Measurements from ENCODE around the gene PPM1E. TPM values are rescaled to one million over a fixed set of nuclear protein-coding genes. Genes with fewer than 3 reads are reported as not detected.
"Not testable (repeated sequence)": the region's sequence is repeated elsewhere in the genome, so short reads cannot be mapped to it uniquely, and the experiment has no call there.

PPM1E gene
- total and polyA plus RNA-seq, 4 donors: 0.08 to 1.3 (median 0.66) TPM

- Histone ChIP-seq H3K4me1 (ENCODE audit: control insufficient read depth in 5 of 5, insufficient read depth in 5 of 5, low read length in 5 of 5) (peaks cover 0 to 17% (median 8%) of the 10 kb centered on the region in 5 donors), H3K27me3 (ENCODE audit: control insufficient read depth in 3 of 3, insufficient read depth in 3 of 3, low read length in 2 of 3) (peaks cover 0 to 54% (median 32%) of the 10 kb centered on the region in 3 donors), H3K27ac (ENCODE audit: low read depth in 1 of 2, low read length in 1 of 2) (no peak overlapping the region), H3K4me3 (no peak overlapping the region), H3K9me3 (ENCODE audit: control insufficient read depth in 4 of 4, insufficient read depth in 3 of 4, low read length in 3 of 4) (no peaks in the 10 kb centered on the region), H3K9ac (ENCODE audit: insufficient read depth in 1 of 2, low read length in 2 of 2) (no peak overlapping the region), H3K36me3 (ENCODE audit: control insufficient read depth in 4 of 4, insufficient read depth in 4 of 4, low read length in 4 of 4) (no peaks in the 10 kb centered on the region)
- TF ChIP-seq, protein P1, sequence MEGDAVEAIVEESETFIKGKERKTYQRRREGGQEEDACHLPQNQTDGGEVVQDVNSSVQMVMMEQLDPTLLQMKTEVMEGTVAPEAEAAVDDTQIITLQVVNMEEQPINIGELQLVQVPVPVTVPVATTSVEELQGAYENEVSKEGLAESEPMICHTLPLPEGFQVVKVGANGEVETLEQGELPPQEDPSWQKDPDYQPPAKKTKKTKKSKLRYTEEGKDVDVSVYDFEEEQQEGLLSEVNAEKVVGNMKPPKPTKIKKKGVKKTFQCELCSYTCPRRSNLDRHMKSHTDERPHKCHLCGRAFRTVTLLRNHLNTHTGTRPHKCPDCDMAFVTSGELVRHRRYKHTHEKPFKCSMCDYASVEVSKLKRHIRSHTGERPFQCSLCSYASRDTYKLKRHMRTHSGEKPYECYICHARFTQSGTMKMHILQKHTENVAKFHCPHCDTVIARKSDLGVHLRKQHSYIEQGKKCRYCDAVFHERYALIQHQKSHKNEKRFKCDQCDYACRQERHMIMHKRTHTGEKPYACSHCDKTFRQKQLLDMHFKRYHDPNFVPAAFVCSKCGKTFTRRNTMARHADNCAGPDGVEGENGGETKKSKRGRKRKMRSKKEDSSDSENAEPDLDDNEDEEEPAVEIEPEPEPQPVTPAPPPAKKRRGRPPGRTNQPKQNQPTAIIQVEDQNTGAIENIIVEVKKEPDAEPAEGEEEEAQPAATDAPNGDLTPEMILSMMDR (IDR thresholded peaks at IDR 0.05; ENCODE audit: control extremely low read depth, extremely low read depth): no peak
- 71 to 77% methylated on average over 2 of the region's 2 CpGs for WGBS, 2 donors
- DNase-seq: no peak
- no peak for ATAC-seq (ENCODE audit: insufficient read depth, low FRiP score)
Measured at GRCh38 chr17:58760248-58760647, 4.6 kb downstream of the PPM1E start.

DNA sequence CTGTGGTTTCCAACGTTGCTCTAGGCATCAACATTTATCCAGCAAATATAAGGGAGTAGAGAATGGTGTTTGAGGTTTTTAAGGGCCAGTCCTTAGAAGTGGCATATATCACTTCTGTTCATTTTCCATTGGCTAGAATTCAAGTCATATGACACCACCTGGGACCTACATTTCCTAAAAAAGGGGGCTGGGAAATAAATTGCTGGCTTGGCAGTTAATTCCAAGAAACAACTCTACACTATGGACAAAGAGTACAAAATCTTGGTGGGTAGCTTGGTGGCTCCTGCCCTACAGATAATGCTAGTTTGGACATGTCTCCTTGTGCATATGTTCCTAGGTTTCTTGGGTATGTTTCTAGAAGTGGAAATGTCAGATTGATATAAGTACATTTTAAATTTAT is 7.6 kb downstream of the PPM1E start:
- Histone ChIP-seq H3K4me1 (ENCODE audit: control insufficient read depth in 5 of 5, insufficient read depth in 5 of 5, low read length in 5 of 5) (no peaks in the 10 kb centered on the region), H3K9ac (ENCODE audit: insufficient read depth in 1 of 2, low read length in 2 of 2) (no peak overlapping the region), H3K27me3 (ENCODE audit: control insufficient read depth in 3 of 3, insufficient read depth in 3 of 3, low read length in 2 of 3) (peaks cover 0 to 34% (median 18%) of the 10 kb centered on the region in 3 donors), H3K36me3 (ENCODE audit: control insufficient read depth in 4 of 4, insufficient read depth in 4 of 4, low read length in 4 of 4) (no peaks in the 10 kb centered on the region), H3K4me3 (no peak overlapping the region), H3K27ac (ENCODE audit: low read depth in 1 of 2, low read length in 1 of 2) (no peak overlapping the region), H3K9me3 (ENCODE audit: control insufficient read depth in 4 of 4, insufficient read depth in 3 of 4, low read length in 3 of 4) (no peaks in the 10 kb centered on the region)
- DNase-seq (no peak), ATAC-seq (ENCODE audit: insufficient read depth, low FRiP score) (no peak)
- TF ChIP-seq, protein P1 (IDR thresholded peaks at IDR 0.05; ENCODE audit: control extremely low read depth, extremely low read depth): no peak
- WGBS, 2 donors: 41 to 54% methylated on average over 1 of the region's 1 CpG

- Histone ChIP-seq H3K27me3 (ENCODE audit: control insufficient read depth in 3 of 3, insufficient read depth in 3 of 3, low read length in 2 of 3) (peaks cover 0 to 30% (median 14%) of the 10 kb centered on the region in 3 donors), H3K4me3 (no peak overlapping the region), H3K4me1 (ENCODE audit: control insufficient read depth in 5 of 5, insufficient read depth in 5 of 5, low read length in 5 of 5) (no peaks in the 10 kb centered on the region), H3K9me3 (ENCODE audit: control insufficient read depth in 4 of 4, insufficient read depth in 3 of 4, low read length in 3 of 4) (no peaks in the 10 kb centered on the region), H3K36me3 (ENCODE audit: control insufficient read depth in 4 of 4, insufficient read depth in 4 of 4, low read length in 4 of 4) (no peaks in the 10 kb centered on the region), H3K27ac (ENCODE audit: low read depth in 1 of 2, low read length in 1 of 2) (no peak overlapping the region), H3K9ac (ENCODE audit: insufficient read depth in 1 of 2, low read length in 2 of 2) (no peak overlapping the region)
- no peak for ATAC-seq (ENCODE audit: insufficient read depth, low FRiP score)
- 74 to 78% methylated on average over 5 of the region's 5 CpGs for WGBS, 2 donors
- TF ChIP-seq, protein P1 (IDR thresholded peaks at IDR 0.05; ENCODE audit: control extremely low read depth, extremely low read depth): no peak
- DNase-seq: no peak
Measured at GRCh38 chr17:58764373-58764772, 8.7 kb downstream of the PPM1E start.

DNA sequence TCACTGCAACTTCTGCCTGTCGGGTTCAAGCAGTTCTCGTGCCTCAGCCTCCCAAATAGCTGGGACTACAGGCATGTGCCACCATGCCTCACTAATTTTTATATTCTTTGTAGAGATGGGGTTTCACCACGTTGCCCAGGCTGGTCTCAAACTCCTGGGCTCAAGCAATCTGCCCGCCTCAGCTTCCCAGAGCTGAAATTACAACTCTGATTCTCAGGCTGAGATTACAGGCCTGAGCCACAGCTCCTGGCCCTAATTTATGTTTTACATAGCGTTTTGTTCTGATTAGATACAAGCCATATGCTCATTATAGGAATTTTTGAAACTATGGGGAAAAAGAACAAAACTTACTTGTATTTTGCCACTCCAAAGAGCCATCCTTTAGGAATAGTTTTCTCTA is 22.8 kb downstream of the PPM1E start:
- DNase-seq; H3K4me3 ChIP-seq; H3K36me3 ChIP-seq (ENCODE audit: control insufficient read depth in 4 of 4, insufficient read depth in 4 of 4, low read length in 4 of 4); H3K9me3 ChIP-seq (ENCODE audit: control insufficient read depth in 4 of 4, insufficient read depth in 3 of 4, low read length in 3 of 4); H3K9ac ChIP-seq (ENCODE audit: insufficient read depth in 1 of 2, low read length in 2 of 2); H3K4me1 ChIP-seq (ENCODE audit: control insufficient read depth in 5 of 5, insufficient read depth in 5 of 5, low read length in 5 of 5); ATAC-seq (ENCODE audit: insufficient read depth, low FRiP score); H3K27me3 ChIP-seq (ENCODE audit: control insufficient read depth in 3 of 3, insufficient read depth in 3 of 3, low read length in 2 of 3); H3K27ac ChIP-seq (ENCODE audit: low read depth in 1 of 2, low read length in 1 of 2): not testable (repeated sequence)
- WGBS, 2 donors: 78 to 89% methylated on average over 5 of the region's 5 CpGs

Measured in lung (tissue), 12 donors.